Measurements from ENCODE around the gene KSR1. TPM values are rescaled to one million over a fixed set of nuclear protein-coding genes. Genes with fewer than 3 reads are reported as not detected.

Gene KSR1
- total RNA-seq, 2 donors from 2014 or later = 33.7 to 46.3 TPM

DNA sequence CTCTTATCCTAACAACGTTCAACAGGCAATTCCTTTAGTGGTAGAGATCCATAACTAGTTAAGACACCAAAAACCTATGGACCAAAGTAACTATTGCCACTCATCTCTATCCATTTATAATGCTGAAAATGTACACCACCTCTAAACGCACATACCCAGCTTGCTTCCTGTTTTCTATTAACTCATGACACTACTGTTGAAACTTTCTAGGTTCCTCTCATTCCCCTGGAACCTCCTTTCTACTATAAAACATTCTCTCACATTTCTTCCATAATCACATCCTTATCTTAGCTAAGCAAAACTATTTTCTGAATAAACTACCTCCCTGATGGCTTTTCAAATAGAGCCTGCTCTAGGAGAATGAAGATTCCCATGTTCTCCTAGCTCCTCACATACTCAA lies 42.9 kb upstream of the KSR1 start:
- H3K9me3 Mint-ChIP-seq = no peaks in the 10 kb centered on the region
- H3K4me3 Mint-ChIP-seq = no peak overlapping the region
- peaks cover 4% of the 10 kb centered on the region for H3K4me1 Mint-ChIP-seq
- Histone ChIP-seq H3K9me3 (ENCODE audit: control insufficient read depth, low read length) (no peaks in the 10 kb centered on the region), H3K9ac (ENCODE audit: extremely low read depth, low read length, poor library complexity, severe bottlenecking) (no peak overlapping the region), H3K27ac (ENCODE audit: low read depth, low read length) (no peak overlapping the region), H3K4me3 (ENCODE audit: low read length) (no peak overlapping the region), H3K27me3 (ENCODE audit: control insufficient read depth, insufficient read depth, low read length, poor library complexity, severe bottlenecking) (no peaks in the 10 kb centered on the region), H3K4me1 (ENCODE audit: control insufficient read depth, insufficient read depth, low read length) (peaks cover under 1% of the 10 kb centered on the region), H3K36me3 (ENCODE audit: control insufficient read depth, insufficient read depth, low read length) (no peaks in the 10 kb centered on the region)
- TF ChIP-seq CTCF (conservative IDR thresholded peaks at IDR 0.05) = no peak
- no peaks in the 10 kb centered on the region for H3K27me3 Mint-ChIP-seq (ENCODE audit: insufficient read depth)
- no peak for DNase-seq
- WGBS, 2 experiments (ENCODE audit: insufficient coverage in 1 of 2, insufficient read length in 1 of 2) = 65 to 93% methylated on average over 2 of the region's 2 CpGs
- no peaks in the 10 kb centered on the region for H3K36me3 Mint-ChIP-seq (ENCODE audit: low read depth)
- no peak overlapping the region for H3K27ac Mint-ChIP-seq

DNA sequence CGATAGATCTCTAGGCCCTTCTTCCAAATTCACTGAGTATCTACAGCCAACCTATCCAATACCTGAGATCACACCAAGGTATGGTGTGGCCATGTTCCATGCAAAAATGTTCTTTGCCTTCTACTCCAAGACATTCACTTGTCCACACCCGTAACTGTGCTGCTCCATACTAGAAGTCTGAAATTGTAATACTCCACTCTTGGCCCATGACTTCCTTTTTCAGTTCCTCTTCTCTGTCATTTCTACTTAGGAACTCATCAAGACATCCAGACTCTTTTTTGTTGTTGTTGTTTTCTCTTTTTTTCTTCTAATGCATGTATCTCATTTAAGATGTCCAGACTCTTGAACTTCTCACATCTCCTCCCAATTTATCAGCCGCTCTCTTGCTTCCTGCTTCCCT lies 42.5 kb upstream of the KSR1 start:
- Mint-ChIP-seq H3K4me3 (no peak overlapping the region), H3K27me3 (ENCODE audit: insufficient read depth) (no peaks in the 10 kb centered on the region), H3K4me1 (peaks cover under 1% of the 10 kb centered on the region), H3K9me3 (no peaks in the 10 kb centered on the region), H3K36me3 (ENCODE audit: low read depth) (no peaks in the 10 kb centered on the region), H3K27ac (no peak overlapping the region)
- DNase-seq = no peak
- H3K9ac ChIP-seq (ENCODE audit: extremely low read depth, low read length, poor library complexity, severe bottlenecking) = no peak overlapping the region
- H3K27ac ChIP-seq (ENCODE audit: low read depth, low read length) = no peak overlapping the region
- H3K36me3 ChIP-seq (ENCODE audit: control insufficient read depth, insufficient read depth, low read length) = no peaks in the 10 kb centered on the region
- H3K27me3 ChIP-seq (ENCODE audit: control insufficient read depth, insufficient read depth, low read length, poor library complexity, severe bottlenecking) = no peaks in the 10 kb centered on the region
- H3K4me1 ChIP-seq (ENCODE audit: control insufficient read depth, insufficient read depth, low read length) = no peaks in the 10 kb centered on the region
- H3K9me3 ChIP-seq (ENCODE audit: control insufficient read depth, low read length) = no peaks in the 10 kb centered on the region
- 93 to 97% methylated on average over 3 of the region's 3 CpGs for WGBS, 2 experiments (ENCODE audit: insufficient coverage in 1 of 2, insufficient read length in 1 of 2)
- H3K4me3 ChIP-seq (ENCODE audit: low read length) = no peak overlapping the region
- no peak for TF ChIP-seq CTCF (conservative IDR thresholded peaks at IDR 0.05)

DNA sequence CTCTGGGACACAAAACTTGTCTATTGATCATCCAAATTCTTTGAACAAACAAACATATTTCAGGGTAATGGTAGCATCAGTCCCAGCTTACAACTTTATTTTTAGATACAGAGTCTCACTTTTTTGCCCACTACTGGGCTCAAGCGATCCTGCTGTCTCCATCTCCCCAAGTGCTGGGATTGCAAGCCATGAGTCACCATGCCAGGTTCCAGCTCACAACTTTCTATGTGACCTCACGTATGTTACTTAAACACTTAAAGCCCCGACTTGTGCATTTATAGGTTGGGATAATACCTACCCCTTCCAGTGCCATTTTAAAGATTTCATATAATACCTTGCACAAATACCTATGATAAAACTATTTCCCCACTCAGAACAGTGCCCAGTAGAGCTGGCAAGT lies 42.0 kb upstream of the KSR1 start:
- Histone ChIP-seq H3K27ac (ENCODE audit: low read depth, low read length) (no peak overlapping the region), H3K27me3 (ENCODE audit: control insufficient read depth, insufficient read depth, low read length, poor library complexity, severe bottlenecking) (no peaks in the 10 kb centered on the region), H3K36me3 (ENCODE audit: control insufficient read depth, insufficient read depth, low read length) (no peaks in the 10 kb centered on the region), H3K9ac (ENCODE audit: extremely low read depth, low read length, poor library complexity, severe bottlenecking) (no peak overlapping the region), H3K4me3 (ENCODE audit: low read length) (no peak overlapping the region), H3K9me3 (ENCODE audit: control insufficient read depth, low read length) (no peaks in the 10 kb centered on the region), H3K4me1 (ENCODE audit: control insufficient read depth, insufficient read depth, low read length) (no peaks in the 10 kb centered on the region)
- Mint-ChIP-seq H3K4me3 (no peak overlapping the region), H3K4me1 (no peaks in the 10 kb centered on the region), H3K27me3 (ENCODE audit: insufficient read depth) (no peaks in the 10 kb centered on the region), H3K36me3 (ENCODE audit: low read depth) (no peaks in the 10 kb centered on the region), H3K9me3 (no peaks in the 10 kb centered on the region), H3K27ac (no peak overlapping the region)
- 86 to 91% methylated on average over 3 of the region's 3 CpGs for WGBS, 2 experiments (ENCODE audit: insufficient coverage in 1 of 2, insufficient read length in 1 of 2)
- no peak for DNase-seq
- TF ChIP-seq CTCF (conservative IDR thresholded peaks at IDR 0.05) = no peak
